Upper lobe of right lung (tissue), 1 donor: Measurements from ENCODE around the gene ATP13A4. TPM values are rescaled to one million over a fixed set of nuclear protein-coding genes. Genes with fewer than 3 reads are reported as not detected.

Source experiments
- ATAC-seq: fragments of 200-7000 bp; cut with Tn5 transposase; one replicate; pipeline ENCODE4 v1.9.1; 2020; ENCODE audit warnings: mild to moderate bottlenecking, moderate library complexity
- DNase-seq: peaks from one replicate; pipeline ENCODE4 v3.0.0-alpha.2; 2020
- H3K27ac ChIP-seq: fragments of 200-600 bp; one replicate; pipeline ENCODE4 v1.8.0; 2022
- H3K27me3 ChIP-seq: fragments of 200-600 bp; one replicate; pipeline ENCODE4 v1.8.0; 2022; ENCODE audit warnings: mild to moderate bottlenecking
- H3K36me3 ChIP-seq: fragments of 200-600 bp; one replicate; pipeline ENCODE4 v1.8.0; 2022
- H3K4me1 ChIP-seq: fragments of 200-600 bp; one replicate; pipeline ENCODE4 v1.8.0; 2022
- H3K4me3 ChIP-seq: fragments of 200-600 bp; one replicate; pipeline ENCODE4 v1.8.0; 2022; ENCODE audit warnings: mild to moderate bottlenecking
- H3K9me3 ChIP-seq: fragments of 200-600 bp; one replicate; pipeline ENCODE4 v1.8.0; 2022
- intact Hi-C: fragments of 100-400 bp; cut with DNase I; formaldehyde crosslinking; loops from one replicate; pipeline ENCODE4 v1.11.0; 2022
- total RNA-seq: library from RNA; stranded (reverse); fragmentation: NEBNext Ultra II Directional; extraction: Animal tissue kit (Norgen Biotek cat#: 25700); gene quantifications from one replicate; pipeline ENCODE4 v1.2.1, GENCODE V29; 2021
- TF ChIP-seq, protein P1 (sequence below): fragments of 200-600 bp; IDR thresholded peaks from one replicate; pipeline ENCODE4 v1.8.0; 2022; ENCODE audit warnings: antibody characterized with exemption
- donor health status: DM: no; HTN: yes; CAD: no; lungs with severe emphysema.

Gene ATP13A4
- total RNA-seq, 1 donor from 2014 or later = 248 TPM

DNA sequence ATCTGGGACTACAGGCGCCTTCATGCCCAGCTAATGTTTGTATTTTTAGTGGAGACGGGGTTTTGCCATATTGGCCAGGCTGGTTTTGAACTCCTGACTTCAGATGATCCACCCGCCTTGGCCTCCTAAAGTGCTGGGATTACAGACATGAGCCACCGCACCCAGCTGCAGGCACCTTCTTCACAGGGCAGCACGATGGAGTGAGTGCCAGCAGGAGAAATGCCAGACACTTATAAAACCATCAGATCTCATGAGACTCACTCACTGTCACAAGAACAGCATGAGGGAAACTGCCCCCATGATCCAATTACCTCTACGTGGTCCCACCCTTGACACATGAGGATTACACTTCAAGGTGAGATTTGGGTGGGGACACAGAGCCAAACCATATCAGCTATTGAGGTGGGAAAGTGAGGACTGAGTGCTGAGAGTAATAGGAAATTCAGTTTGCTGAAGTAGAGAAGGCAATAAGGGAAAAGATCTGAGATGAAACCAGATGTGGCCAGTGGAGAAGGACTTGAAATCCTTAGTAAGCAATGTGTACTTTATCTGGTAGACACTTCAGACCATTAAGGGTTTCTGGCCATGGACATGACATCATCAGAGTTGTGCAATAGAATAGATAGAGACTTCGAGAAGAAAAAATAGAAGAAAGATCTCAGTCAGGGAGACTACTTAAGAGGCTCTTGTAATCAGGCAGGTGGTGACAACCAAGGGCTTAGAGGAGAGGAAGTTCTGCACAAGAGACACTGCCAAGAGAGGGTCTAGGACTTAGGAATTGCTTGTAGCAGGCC, 158.0 kb downstream of the ATP13A4 start:
- Histone ChIP-seq H3K27ac (no peak overlapping the region), H3K9me3 (no peaks in the 10 kb centered on the region), H3K4me1 (no peaks in the 10 kb centered on the region), H3K4me3 (no peak overlapping the region), H3K36me3 (no peaks in the 10 kb centered on the region), H3K27me3 (no peaks in the 10 kb centered on the region)
- intact Hi-C loops = no loop called here
- ATAC-seq (peak; percentile 21), DNase-seq (no peak)
- TF ChIP-seq, protein P1, sequence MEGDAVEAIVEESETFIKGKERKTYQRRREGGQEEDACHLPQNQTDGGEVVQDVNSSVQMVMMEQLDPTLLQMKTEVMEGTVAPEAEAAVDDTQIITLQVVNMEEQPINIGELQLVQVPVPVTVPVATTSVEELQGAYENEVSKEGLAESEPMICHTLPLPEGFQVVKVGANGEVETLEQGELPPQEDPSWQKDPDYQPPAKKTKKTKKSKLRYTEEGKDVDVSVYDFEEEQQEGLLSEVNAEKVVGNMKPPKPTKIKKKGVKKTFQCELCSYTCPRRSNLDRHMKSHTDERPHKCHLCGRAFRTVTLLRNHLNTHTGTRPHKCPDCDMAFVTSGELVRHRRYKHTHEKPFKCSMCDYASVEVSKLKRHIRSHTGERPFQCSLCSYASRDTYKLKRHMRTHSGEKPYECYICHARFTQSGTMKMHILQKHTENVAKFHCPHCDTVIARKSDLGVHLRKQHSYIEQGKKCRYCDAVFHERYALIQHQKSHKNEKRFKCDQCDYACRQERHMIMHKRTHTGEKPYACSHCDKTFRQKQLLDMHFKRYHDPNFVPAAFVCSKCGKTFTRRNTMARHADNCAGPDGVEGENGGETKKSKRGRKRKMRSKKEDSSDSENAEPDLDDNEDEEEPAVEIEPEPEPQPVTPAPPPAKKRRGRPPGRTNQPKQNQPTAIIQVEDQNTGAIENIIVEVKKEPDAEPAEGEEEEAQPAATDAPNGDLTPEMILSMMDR = no peak

DNA sequence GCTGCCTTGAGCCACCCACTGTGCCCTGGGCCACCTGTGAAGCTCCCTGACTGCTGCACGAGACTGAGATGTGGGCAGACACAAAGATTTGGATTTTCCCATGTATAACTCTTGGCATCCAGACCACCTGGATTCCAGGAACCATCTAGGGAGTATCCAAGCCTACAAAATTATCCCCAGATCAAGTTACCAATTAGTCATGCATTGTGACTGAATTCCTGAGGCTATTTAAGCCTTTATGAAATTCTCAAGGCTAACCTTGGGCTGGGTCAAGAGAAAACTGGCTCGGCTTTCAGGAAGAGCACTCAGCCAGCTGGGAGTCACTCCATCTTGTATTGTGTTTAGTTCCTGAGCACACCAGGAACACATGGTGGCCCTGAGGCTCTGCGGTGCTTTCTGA, 162.8 kb downstream of the ATP13A4 start:
- no peak for ATAC-seq
- TF ChIP-seq, protein P1 = no peak
- Histone ChIP-seq H3K27me3 (no peaks in the 10 kb centered on the region), H3K4me3 (no peak overlapping the region), H3K4me1 (no peaks in the 10 kb centered on the region), H3K27ac (no peak overlapping the region), H3K36me3 (no peaks in the 10 kb centered on the region), H3K9me3 (no peaks in the 10 kb centered on the region)
- intact Hi-C loops = no loop called here
- no peak for DNase-seq

DNA sequence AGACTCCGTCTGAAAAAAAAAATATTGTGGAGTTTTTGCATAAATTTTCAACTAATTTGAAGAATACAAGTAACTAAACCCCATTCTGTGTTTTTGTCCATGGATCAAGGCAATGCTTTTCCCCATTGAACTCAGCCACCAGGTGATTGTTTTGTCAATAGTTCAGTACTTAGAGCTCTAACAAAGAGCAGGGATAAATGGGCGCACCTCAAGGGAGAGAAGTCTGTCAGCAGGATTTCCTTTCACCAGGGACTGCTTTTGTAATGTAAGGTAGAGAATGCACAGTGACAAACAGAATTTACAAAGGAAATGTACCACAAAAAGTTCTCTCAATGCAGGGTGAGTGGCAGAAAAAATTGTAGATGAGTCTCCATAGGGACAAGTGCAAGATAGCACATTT, 165.4 kb downstream of the ATP13A4 start:
- Histone ChIP-seq H3K27me3 (no peaks in the 10 kb centered on the region), H3K4me3 (no peak overlapping the region), H3K9me3 (no peaks in the 10 kb centered on the region), H3K27ac (no peak overlapping the region), H3K4me1 (no peaks in the 10 kb centered on the region), H3K36me3 (no peaks in the 10 kb centered on the region)
- no peak for ATAC-seq
- intact Hi-C loops = no loop called here
- no peak for DNase-seq
- TF ChIP-seq, protein P1 = no peak

DNA sequence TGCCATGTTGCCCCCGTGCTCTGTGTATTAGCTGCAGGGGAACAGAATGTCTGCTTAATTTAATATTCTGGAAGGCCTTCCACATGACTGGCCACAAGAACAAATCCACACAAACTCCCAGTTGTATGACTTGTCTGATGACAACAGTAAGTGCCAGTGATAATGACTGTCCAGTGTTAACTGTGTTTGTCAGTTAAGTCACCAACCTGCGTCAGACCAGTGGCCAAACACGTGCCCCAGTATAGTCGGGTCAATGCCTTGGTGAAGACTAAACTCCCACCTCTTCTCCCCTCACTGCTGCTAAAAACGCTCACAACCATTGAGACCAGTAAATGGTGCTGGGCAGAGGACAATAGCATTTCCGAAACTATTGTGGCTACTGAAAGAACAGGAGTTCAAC, 166.3 kb downstream of the ATP13A4 start:
- DNase-seq (no peak), ATAC-seq (no peak)
- TF ChIP-seq, protein P1 = no peak
- Histone ChIP-seq H3K4me1 (no peaks in the 10 kb centered on the region), H3K27me3 (no peaks in the 10 kb centered on the region), H3K36me3 (no peaks in the 10 kb centered on the region), H3K4me3 (no peak overlapping the region), H3K27ac (no peak overlapping the region), H3K9me3 (no peaks in the 10 kb centered on the region)
- intact Hi-C loops = no loop called here

DNA sequence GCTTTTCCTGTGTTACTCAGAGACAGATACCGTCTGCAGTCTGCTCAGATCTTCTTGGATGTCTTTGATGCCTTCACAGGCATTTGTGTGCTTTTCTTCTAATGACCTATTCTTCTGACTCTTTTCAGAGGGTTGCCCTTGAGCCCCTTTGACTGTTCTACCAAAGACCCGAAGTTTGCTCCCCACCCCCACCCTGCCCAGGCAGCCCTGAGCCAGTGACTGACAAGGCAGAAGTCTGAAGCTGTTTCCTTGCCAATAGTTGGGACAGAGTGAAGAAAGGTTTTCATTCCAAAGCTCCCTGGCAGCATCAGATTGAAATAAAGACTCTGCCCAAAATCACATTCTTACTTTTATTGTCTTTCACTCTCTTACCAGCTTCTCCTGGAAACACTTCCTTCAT, 167.1 kb downstream of the ATP13A4 start:
- ATAC-seq = no peak
- TF ChIP-seq, protein P1 = no peak

DNA sequence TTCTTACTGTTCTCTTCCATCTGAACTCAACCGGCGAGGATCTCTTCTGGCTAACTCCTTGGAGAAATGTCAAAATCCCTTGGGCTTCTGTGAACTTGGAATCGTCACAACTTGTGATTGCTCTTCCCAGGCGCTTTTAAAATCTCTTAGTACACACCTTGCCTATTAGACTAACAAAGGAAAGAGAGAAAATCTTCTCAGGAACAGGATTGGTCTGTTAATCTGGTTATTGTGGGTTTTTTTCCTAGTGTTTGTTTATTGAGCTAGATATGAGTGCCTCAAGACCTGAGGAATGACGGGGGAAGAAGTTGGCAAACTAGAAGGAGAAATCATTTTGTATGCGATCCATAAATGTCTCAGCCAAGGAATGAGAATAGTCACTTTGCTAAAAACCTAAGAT, 176.0 kb downstream of the ATP13A4 start, which contains the start of gene ATP13A5:
Gene ATP13A5 (minus strand): TSS at position 48 of the 400 bp plus-strand sequence. CDS start 28 bp downstream, at position 20.
- TF ChIP-seq, protein P1 = no peak
- intact Hi-C loops = no loop called here
- no peaks in the 10 kb centered on the region for H3K9me3 ChIP-seq
- H3K4me1 ChIP-seq = no peaks in the 10 kb centered on the region
- ATAC-seq = no peak
- H3K4me3 ChIP-seq = no peak within 1 kb of the TSS
- no peaks in the 10 kb centered on the region for H3K36me3 ChIP-seq
- no peak within 1 kb of the TSS for H3K27ac ChIP-seq
- no peaks in the 10 kb centered on the region for H3K27me3 ChIP-seq
- DNase-seq = no peak

More for the DNA sequence above, 167.1 kb downstream of the ATP13A4 start:
- DNase-seq = no peak
- H3K4me3 ChIP-seq = no peak overlapping the region
- H3K27me3 ChIP-seq = no peaks in the 10 kb centered on the region
- H3K9me3 ChIP-seq = no peaks in the 10 kb centered on the region
- no peaks in the 10 kb centered on the region for H3K4me1 ChIP-seq
- H3K27ac ChIP-seq = no peak overlapping the region
- intact Hi-C loops = no loop called here
- H3K36me3 ChIP-seq = no peaks in the 10 kb centered on the region
